GM12875 (cell line): Measurements from ENCODE around the gene ARSA.
"Not testable (repeated sequence)": the region's sequence is repeated elsewhere in the genome, so short reads cannot be mapped to it uniquely, and the experiment has no call there.

Source experiments
- H3K4me3 ChIP-seq: one replicate; pipeline ENCODE4 v1.5.1; 2011; ENCODE audit warnings: low read depth, low read length, control low read depth
- TF ChIP-seq, protein P1 (sequence below): IDR thresholded peaks from 2 replicates; pipeline ENCODE4 v1.5.1; 2011; ENCODE audit warnings: low read depth, mild to moderate bottlenecking, control low read depth, inconsistent platforms, low read length, moderate library complexity, borderline replicate concordance; ENCODE audit not compliant: insufficient read depth

The ARSA gene

DNA sequence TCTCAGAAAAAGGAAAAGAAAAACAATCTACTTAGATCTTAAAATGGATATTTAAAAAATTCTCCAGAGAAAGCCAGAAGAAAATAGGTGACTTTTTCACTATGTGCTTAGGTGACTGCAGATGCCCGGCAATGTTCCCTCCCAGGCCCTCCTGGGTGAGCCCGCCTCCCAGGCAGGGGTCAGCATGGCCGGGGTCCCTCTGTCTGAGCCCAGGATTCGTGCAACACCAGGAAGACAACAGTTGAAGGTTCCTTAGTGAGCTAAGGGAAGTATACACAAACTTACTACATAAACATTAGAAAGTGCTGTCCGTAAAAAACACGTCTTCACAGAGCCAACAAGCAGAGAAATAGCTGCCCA, 15.8 kb downstream of the ARSA start:
- TF ChIP-seq, protein P1, sequence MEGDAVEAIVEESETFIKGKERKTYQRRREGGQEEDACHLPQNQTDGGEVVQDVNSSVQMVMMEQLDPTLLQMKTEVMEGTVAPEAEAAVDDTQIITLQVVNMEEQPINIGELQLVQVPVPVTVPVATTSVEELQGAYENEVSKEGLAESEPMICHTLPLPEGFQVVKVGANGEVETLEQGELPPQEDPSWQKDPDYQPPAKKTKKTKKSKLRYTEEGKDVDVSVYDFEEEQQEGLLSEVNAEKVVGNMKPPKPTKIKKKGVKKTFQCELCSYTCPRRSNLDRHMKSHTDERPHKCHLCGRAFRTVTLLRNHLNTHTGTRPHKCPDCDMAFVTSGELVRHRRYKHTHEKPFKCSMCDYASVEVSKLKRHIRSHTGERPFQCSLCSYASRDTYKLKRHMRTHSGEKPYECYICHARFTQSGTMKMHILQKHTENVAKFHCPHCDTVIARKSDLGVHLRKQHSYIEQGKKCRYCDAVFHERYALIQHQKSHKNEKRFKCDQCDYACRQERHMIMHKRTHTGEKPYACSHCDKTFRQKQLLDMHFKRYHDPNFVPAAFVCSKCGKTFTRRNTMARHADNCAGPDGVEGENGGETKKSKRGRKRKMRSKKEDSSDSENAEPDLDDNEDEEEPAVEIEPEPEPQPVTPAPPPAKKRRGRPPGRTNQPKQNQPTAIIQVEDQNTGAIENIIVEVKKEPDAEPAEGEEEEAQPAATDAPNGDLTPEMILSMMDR: no peak
- no peak overlapping the region for H3K4me3 ChIP-seq

DNA sequence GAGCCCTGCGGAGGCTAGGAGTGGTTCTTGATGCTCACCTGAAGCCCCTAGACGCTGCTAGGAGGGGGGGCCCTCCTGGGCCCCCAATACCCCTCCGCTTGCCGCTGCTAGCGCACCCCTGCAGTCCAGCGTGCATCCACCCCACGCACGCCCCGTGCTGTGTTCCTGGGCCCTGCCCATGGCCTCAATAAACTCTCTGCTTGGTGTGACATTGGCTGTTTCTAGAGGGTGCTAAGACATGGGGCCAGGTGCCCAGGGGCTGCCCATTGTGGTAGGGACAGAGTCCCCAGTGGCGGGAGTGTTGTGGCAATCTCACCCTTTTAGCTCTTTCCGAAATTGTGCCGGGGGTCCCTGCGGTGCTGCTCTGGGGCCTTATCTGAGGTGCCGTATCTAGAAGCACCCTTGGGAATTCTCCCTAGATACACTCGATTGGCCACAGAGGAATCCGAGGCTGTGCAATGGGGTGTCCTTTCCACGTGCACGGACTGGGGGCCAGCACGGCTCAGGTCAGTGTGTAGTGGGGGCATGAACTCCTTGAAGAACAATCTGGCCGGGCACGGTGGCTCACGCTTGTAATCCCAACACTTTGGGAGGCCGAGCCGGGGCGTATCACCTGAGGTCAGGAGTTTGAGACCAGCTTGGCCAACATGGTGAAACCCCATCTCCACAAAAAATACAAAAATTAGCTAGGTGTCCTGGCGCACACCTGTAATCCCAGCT, 16.5 kb downstream of the ARSA start:
- TF ChIP-seq, protein P1: no peak
- H3K4me3 ChIP-seq: no peak overlapping the region

DNA sequence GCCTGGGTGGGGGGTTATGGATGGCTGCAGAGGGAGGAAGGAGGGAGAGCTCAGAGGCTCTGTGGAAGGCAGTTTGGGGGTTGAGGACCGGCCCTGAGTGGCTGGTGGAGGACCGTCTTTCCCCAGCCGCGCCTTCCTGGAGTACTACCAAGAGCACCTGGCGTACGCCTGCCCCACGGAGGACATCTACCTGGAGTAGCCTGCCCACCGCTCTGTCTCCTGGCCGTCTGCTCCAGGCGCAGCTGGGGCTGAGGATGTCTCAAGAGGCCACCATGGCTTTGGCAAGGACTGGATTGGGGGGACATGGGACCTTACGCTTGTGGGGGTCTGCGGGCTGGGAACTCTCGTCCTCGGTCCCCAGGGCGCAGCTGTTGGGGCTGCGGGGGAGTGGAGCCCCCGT, 17.4 kb downstream of the ARSA start:
- H3K4me3 ChIP-seq: no peak overlapping the region
- TF ChIP-seq, protein P1: no peak

DNA sequence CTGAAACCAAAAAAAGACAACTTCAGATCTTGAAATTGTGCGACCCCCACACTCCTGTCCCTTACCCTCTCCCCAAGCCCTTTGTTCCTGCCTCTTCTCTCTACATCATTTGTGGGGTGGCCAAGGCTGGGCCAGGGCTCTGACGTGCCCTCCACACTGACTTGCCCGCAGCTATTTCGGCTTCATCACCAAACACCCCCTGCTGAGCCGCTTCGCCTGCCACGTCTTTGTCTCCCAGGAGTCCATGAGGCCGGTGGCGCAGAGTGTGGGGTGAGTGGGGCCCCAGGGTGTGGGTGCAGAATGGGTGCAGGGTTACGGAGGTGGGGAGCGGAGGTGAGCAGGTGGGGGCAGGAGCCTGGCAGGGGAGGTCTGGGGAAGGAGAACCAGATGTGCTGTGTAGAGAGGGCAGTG, 17.9 kb downstream of the ARSA start:
- TF ChIP-seq, protein P1: no peak
- no peak overlapping the region for H3K4me3 ChIP-seq

DNA sequence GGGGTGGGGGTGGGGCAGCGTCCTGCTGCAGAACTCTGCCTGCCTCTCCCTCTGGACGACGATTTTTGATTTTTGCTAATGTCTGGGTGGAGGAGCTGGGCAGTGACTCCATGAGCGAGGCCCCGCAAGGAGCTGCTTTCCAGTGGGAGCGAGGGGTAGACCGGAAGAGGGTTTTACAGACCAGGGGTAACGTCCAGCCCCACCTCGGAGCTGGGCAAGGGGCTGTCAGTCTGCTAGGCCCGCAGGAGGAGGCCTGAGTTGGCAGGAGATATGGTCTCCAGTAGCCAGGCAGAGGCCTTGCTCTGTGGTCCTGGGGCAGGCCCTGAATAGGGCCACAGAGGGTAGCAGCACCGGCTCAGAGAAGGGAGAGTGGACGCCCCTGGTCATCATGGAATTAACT, 18.4 kb downstream of the ARSA start:
- TF ChIP-seq, protein P1: no peak
- H3K4me3 ChIP-seq: no peak overlapping the region

DNA sequence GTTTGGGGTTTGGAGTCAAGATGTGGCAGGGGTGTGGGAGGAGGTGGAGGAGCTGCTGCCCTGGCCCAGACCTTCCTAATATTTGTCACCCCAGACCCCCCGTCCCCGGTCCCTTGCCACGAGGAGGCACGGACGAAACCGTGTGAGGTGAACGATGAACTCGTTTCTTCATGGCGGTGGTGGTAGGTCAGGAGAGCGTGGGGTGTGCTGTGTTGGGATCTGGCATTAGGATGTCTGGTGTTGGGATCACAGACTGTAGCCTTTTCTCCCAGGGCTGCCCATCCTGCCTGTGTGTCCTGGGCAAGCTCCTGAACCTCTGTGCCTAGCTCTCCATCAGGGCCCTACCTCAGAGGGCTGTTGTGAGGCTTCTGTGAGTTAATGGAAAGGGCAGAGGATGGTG, 19.0 kb downstream of the ARSA start:
- TF ChIP-seq, protein P1: no peak
- no peak overlapping the region for H3K4me3 ChIP-seq

DNA sequence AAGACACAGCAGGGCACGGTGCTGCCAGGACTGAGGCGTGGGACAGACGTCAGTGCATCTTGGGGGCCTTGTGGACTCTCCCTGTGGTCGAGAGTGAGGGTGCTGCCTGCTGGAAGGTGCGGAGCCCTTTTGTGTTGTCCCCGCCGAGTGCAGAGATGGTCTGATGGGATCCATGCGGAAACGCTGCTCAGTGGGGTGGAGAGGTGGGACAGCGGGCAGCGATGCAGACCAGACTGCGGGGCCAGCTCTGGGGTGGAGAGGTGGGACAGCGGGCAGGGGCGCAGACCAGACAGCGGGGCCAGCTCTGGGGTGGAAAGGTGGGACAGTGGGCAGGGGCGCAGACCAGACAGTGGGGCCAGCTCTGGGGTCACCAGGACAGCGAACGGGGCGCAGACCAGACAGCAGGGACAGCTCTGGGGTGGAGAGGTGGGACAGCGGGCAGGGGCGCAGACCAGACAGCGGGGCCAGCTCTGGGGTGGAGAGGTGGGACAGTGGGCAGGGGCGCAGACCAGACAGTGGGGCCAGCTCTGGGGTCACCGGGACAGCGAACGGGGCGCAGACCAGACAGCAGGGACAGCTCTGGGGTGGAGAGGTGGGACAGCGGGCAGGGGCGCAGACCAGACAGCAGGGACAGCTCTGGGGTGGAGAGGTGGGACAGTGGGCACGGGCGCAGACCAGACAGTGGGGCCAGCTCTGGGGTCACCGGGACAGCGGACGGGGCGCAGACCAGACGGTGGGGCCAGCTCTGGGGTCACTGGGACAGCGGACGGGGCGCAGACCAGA, 19.7 kb downstream of the ARSA start:
- not testable (repeated sequence) for H3K4me3 ChIP-seq

DNA sequence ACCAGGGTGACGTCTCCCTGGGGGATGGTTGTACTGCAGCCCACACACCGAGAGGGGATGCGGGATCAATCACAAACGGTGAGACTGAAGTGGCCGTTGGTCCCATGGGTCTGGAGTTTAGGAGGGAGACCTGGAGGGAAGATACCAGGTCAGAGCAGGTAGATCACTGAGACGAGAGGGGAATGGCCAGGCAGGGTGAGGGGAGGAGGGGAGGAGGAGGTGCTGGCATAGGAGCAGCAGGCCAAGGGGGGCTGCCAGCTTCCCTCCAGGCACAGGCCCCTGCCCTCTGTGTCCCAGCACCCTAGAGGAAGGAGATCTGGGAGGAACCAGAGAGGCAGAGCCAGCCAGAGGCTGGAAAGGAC, 20.3 kb downstream of the ARSA start:
- H3K4me3 ChIP-seq: no peak overlapping the region
- TF ChIP-seq, protein P1: no peak
